Lung (tissue), 12 donors: ENCODE results near the gene B3GNT3. TPM values are rescaled to one million over a fixed set of nuclear protein-coding genes. Genes with fewer than 3 reads are reported as not detected.

Experiments used
- ATAC-seq: fragments of 200-7000 bp; cut with Tn5 transposase; one replicate; pipeline ENCODE4 v1.9.1; 2020; ENCODE audit warnings: moderate number of reproducible peaks; ENCODE audit not compliant: insufficient read depth, low FRiP score
- DNase-seq, 3 donors: peaks; one replicate each; pipeline ENCODE4 v3.0.0-alpha.2; 2013 to 2017
- H3K27ac ChIP-seq, 2 donors: one replicate each; pipeline ENCODE4 v1.5.1; 2013; ENCODE audit warnings: mild to moderate bottlenecking in 2 of 2, moderate library complexity in 2 of 2, control low read depth in 1 of 2, inconsistent platforms in 1 of 2, low read depth in 1 of 2, low read length in 1 of 2
- H3K27me3 ChIP-seq, 3 donors: one replicate each; pipeline ENCODE4 v1.5.1; 2013; ENCODE audit warnings: low read length in 2 of 3; ENCODE audit not compliant: control insufficient read depth in 3 of 3, insufficient read depth in 3 of 3
- H3K36me3 ChIP-seq, 4 donors: one replicate each; pipeline ENCODE4 v1.5.1; 2013; ENCODE audit warnings: low read length in 4 of 4, mild to moderate bottlenecking in 1 of 4, moderate library complexity in 1 of 4; ENCODE audit not compliant: control insufficient read depth in 4 of 4, insufficient read depth in 4 of 4
- H3K4me1 ChIP-seq, 5 donors: one replicate each; pipeline ENCODE4 v1.5.1; 2013; ENCODE audit warnings: low read length in 5 of 5, mild to moderate bottlenecking in 2 of 5, moderate library complexity in 1 of 5; ENCODE audit not compliant: control insufficient read depth in 5 of 5, insufficient read depth in 5 of 5
- H3K4me3 ChIP-seq: one replicate; pipeline ENCODE4 v1.5.1; 2013; ENCODE audit warnings: mild to moderate bottlenecking, control low read depth, moderate library complexity
- H3K9ac ChIP-seq, 2 donors: one replicate each; pipeline ENCODE4 v1.5.1; 2013; ENCODE audit warnings: low read length in 2 of 2, control low read depth in 1 of 2; ENCODE audit not compliant: insufficient read depth in 1 of 2
- H3K9me3 ChIP-seq, 4 donors: one replicate each; pipeline ENCODE4 v1.5.1; 2013; ENCODE audit warnings: low read length in 3 of 4, mild to moderate bottlenecking in 1 of 4, moderate library complexity in 1 of 4; ENCODE audit not compliant: control insufficient read depth in 4 of 4, insufficient read depth in 3 of 4
- WGBS, 2 donors: extraction: QIAGEN DNeasy Blood & Tissue Kit; methylation state at CpG; one replicate each; pipeline ENCODE4 v1.1.7; 2013; 5-methylcytosine and 5-hydroxymethylcytosine counted together
- polyA plus RNA-seq, 2 donors: library from polyadenylated mRNA; stranded (reverse); fragments of 200-250 nt; gene quantifications; one replicate each; pipeline ENCODE4 v1.2.1, GENCODE V29; 2013
- total RNA-seq, 2 donors: library from RNA; depleted of rRNA in 1 of 2; stranded (reverse); fragments of >200 nt in 1 of 2; gene quantifications; one replicate each; pipeline ENCODE4 v1.2.1, GENCODE V29; 2014 to 2021
- TF ChIP-seq, protein P1 (sequence below): IDR thresholded peaks from 2 replicates; pipeline ENCODE4 v1.5.1; 2012; ENCODE audit warnings: mild to moderate bottlenecking; ENCODE audit errors: control extremely low read depth, extremely low read depth
- donor health status: control.
- donor health status: control.
- donor health status: Bipolar disorder and iron deficiency.
- donor health status: healthy.
- donor health status: DM: yes; HTN: yes; CAD: no.

Gene B3GNT3
- total and polyA plus RNA-seq, 4 donors: 1.00 to 3.0 (median 2.0) TPM

DNA sequence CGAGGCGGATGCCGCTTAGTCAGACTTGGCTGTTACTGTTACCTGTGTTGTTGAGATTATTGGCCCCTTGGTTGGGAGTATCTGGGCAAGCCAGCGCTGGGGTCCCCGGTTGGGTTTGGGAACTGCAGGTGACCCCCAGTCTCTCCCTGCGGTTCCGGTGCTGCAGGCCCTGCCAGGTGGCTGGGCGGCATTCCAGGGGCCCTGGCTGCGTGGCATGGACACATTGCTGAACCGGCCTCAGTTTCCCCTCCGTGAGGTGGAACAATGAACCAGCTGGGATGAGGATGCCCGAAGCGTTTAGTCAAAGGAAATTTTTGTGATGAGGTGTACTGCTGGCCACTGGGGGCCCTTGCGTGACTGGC lies 538 bp downstream of the B3GNT3 start:
- DNase-seq: no peak
- Histone ChIP-seq H3K36me3 (no peaks in the 10 kb centered on the region), H3K9ac (no peak overlapping the region), H3K27me3 (peaks cover 0 to 38% (median 22%) of the 10 kb centered on the region in 3 donors), H3K27ac (no peak overlapping the region), H3K4me3 (no peak overlapping the region), H3K4me1 (no peaks in the 10 kb centered on the region), H3K9me3 (no peaks in the 10 kb centered on the region)
- ATAC-seq: no peak
- TF ChIP-seq, protein P1, sequence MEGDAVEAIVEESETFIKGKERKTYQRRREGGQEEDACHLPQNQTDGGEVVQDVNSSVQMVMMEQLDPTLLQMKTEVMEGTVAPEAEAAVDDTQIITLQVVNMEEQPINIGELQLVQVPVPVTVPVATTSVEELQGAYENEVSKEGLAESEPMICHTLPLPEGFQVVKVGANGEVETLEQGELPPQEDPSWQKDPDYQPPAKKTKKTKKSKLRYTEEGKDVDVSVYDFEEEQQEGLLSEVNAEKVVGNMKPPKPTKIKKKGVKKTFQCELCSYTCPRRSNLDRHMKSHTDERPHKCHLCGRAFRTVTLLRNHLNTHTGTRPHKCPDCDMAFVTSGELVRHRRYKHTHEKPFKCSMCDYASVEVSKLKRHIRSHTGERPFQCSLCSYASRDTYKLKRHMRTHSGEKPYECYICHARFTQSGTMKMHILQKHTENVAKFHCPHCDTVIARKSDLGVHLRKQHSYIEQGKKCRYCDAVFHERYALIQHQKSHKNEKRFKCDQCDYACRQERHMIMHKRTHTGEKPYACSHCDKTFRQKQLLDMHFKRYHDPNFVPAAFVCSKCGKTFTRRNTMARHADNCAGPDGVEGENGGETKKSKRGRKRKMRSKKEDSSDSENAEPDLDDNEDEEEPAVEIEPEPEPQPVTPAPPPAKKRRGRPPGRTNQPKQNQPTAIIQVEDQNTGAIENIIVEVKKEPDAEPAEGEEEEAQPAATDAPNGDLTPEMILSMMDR: no peak
- WGBS, 2 donors: 38 to 40% methylated on average over 14 of the region's 14 CpGs

DNA sequence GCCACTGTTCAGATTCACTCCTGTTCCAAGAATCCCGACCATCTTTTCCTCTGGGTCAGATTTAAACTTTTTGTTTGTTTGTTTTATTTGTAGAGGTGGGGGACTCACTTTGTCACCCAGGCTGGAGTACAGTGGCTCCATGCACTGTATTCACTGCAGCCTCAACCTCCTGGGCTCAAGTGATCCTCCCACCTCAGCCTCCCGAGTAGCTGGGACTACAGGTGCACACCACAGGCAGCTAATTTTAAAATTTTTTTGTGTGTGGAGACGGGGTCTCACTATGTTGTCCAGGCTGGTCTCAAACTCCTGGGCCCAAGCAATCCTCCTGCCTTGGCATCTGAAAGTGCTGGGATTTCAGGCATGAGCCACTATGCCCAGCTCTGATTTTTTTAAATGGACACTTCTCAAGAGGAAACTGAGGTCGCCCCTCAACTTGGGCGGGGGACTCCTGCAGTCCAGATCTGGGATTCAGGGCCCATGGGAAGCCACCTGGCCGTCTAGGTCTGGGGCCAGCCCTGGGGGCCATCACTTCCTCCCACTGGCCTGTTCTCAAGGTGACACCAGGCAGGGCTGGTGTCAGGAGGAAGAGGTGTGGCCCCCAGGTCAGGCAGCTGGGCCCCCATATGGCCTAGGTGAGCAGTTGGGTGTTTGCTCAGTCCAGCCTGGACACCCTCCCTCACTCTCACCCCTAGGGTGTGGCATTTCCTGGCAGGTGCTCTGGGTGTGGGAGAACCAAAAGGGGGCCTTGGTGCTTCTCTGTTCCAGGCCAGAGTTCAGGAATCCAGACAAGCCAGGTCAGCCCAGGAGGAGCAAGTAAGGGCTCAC lies 1.3 kb downstream of the B3GNT3 start:
- Histone ChIP-seq H3K4me1 (no peaks in the 10 kb centered on the region), H3K4me3 (no peak overlapping the region), H3K27me3 (peaks cover 0 to 38% (median 22%) of the 10 kb centered on the region in 3 donors), H3K9me3 (no peaks in the 10 kb centered on the region), H3K36me3 (no peaks in the 10 kb centered on the region), H3K9ac (no peak overlapping the region), H3K27ac (no peak overlapping the region)
- DNase-seq (no peak), ATAC-seq (no peak)
- 60 to 61% methylated on average over 6 of the region's 6 CpGs for WGBS, 2 donors
- TF ChIP-seq, protein P1: no peak

DNA sequence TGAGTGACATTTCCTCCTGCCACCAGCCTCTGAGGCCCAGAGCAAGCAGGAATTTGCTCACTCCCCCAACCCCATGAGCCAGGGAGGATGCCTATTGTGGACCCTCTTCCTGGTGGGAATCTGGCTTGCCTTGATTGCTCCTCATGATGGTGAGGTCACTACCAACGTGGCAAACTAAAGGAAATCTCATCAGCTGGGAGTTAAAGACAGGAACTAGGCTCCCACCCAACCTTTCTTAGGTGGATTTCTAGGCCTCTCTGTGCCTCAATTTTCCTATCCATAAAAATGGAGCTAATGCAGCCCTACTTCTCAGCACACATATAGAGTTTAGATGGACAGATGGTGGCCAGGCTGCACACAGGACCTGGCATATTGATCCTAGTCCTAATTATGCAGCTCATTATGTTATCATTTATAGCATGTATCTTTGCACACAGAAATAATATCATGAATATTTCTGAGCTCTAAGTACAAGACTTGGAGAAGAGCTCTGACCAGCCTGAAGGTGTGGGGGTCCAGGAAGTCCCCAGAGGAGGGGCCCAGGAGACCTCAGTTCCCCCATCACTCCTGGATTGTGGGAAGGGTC lies 2.0 kb downstream of the B3GNT3 start:
- TF ChIP-seq, protein P1: no peak
- peaks cover 0 to 38% (median 22%) of the 10 kb centered on the region in 3 donors for H3K27me3 ChIP-seq
- H3K9ac ChIP-seq: no peak overlapping the region
- no peak overlapping the region for H3K27ac ChIP-seq
- no peaks in the 10 kb centered on the region for H3K4me1 ChIP-seq
- WGBS, 2 donors: 44 to 77% methylated on average over 1 of the region's 1 CpG
- no peak for ATAC-seq
- no peak for DNase-seq
- H3K4me3 ChIP-seq: no peak overlapping the region
- no peaks in the 10 kb centered on the region for H3K36me3 ChIP-seq
- H3K9me3 ChIP-seq: no peaks in the 10 kb centered on the region
